B cell (primary cell): ENCODE data around the gene GTPBP6. TPM values are rescaled to one million over a fixed set of nuclear protein-coding genes. Genes with fewer than 3 reads are reported as not detected.

Source experiments
- ATAC-seq: fragments of 200-7000 bp; cut with Tn5 transposase; one replicate; pipeline ENCODE4 v1.10.0; 2021; ENCODE audit warnings: low read depth, mild to moderate bottlenecking, moderate number of reproducible peaks, moderate library complexity
- CTCF ChIA-PET: fragments of 350-600 bp; sonication (Branson Sonifier 250); formaldehyde crosslinking; loops from one replicate; lab custom pipeline; 2021; ENCODE audit warnings: antibody characterized with exemption, inconsistent platforms; lab: Charles Lee
- POLR2A ChIA-PET: fragments of 350-600 bp; sonication (Branson Sonifier 250); formaldehyde crosslinking; loops from one replicate; lab custom pipeline; 2021; ENCODE audit warnings: antibody characterized with exemption; lab: Charles Lee
- DNase-seq: peaks from one replicate; pipeline ENCODE4 v3.0.0; 2013
- H2AFZ ChIP-seq: 2 replicates; pipeline ENCODE4 v1.6.1; 2012; ENCODE audit warnings: mild to moderate bottlenecking, low read depth, low read length; ENCODE audit not compliant: insufficient read depth, poor library complexity, severe bottlenecking
- H3K27ac ChIP-seq, 2 donors: 1 replicate in 1 of 2; 2 replicates in 1 of 2; pipeline ENCODE4 v1.5.1; 2012 to 2013; ENCODE audit warnings: low read length in 2 of 2, mild to moderate bottlenecking in 2 of 2, moderate library complexity in 1 of 2
- H3K27me3 ChIP-seq, 4 experiments: fragments of 200-600 bp in 1 of 4; sonication (generic) in 1 of 4; replicated peaks in 1 of 4; 1 replicate in 2 of 4; 2 replicates in 2 of 4; pipeline versions ENCODE4 v1.6.1 to v1.7.0; 2013 to 2016; ENCODE audit warnings: low read length in 3 of 4, mild to moderate bottlenecking in 2 of 4, mixed read lengths in 1 of 4, moderate library complexity in 1 of 4; ENCODE audit not compliant: insufficient read depth in 4 of 4, control insufficient read depth in 3 of 4; ENCODE audit errors: control extremely low read depth in 1 of 4
- H3K36me3 ChIP-seq, 2 experiments: replicated peaks in 1 of 2; 1 replicate in 1 of 2; 2 replicates in 1 of 2; pipeline versions ENCODE4 v1.6.1 to v1.7.1; 2013; ENCODE audit warnings: low read length in 1 of 2; ENCODE audit not compliant: insufficient read depth in 2 of 2, control insufficient read depth in 1 of 2; ENCODE audit errors: control extremely low read depth in 1 of 2, extremely low read depth in 1 of 2
- H3K4me1 ChIP-seq, 2 donors: fragments of 200-600 bp in 1 of 2; sonication (generic) in 1 of 2; 1 replicate in 1 of 2; 2 replicates in 1 of 2; pipeline versions ENCODE4 v1.5.1 to v1.6.1; 2013 to 2017; ENCODE audit warnings: low read length in 2 of 2; ENCODE audit not compliant: control insufficient read depth in 2 of 2, insufficient read depth in 2 of 2
- H3K4me2 ChIP-seq: replicated peaks from 2 replicates; pipeline ENCODE3; 2012; ENCODE audit warnings: mild to moderate bottlenecking, low read depth, low read length; ENCODE audit not compliant: poor library complexity, severe bottlenecking
- H3K4me3 ChIP-seq, 5 experiments: fragments of 200-600 bp in 1 of 5; sonication (generic) in 1 of 5; 1 replicate in 3 of 5; 2 replicates in 2 of 5; pipeline versions ENCODE4 v1.5.1 to v1.7.0; 2011 to 2016; ENCODE audit warnings: low read length in 4 of 5, mild to moderate bottlenecking in 4 of 5, low read depth in 2 of 5, control low read depth in 1 of 5, moderate library complexity in 1 of 5; ENCODE audit not compliant: insufficient read depth in 1 of 5; ENCODE audit errors: control extremely low read depth in 1 of 5, extremely low read depth in 1 of 5
- H3K79me2 ChIP-seq: fragments of 200-600 bp; sonication (generic); one replicate; pipeline ENCODE4 v1.6.0; 2016; ENCODE audit warnings: low read length; ENCODE audit not compliant: control insufficient read depth, insufficient read depth
- H3K9ac ChIP-seq: fragments of 200-600 bp; sonication (generic); 2 replicates; pipeline ENCODE4 v1.6.1; 2017; ENCODE audit warnings: mild to moderate bottlenecking, low read length, moderate library complexity
- H3K9me3 ChIP-seq, 3 donors: one replicate each; pipeline versions ENCODE4 v1.6.1 to v1.7.1; 2013; ENCODE audit warnings: low read length in 2 of 3; ENCODE audit not compliant: control insufficient read depth in 2 of 3, insufficient read depth in 1 of 3; ENCODE audit errors: control extremely low read depth in 1 of 3
- H4K20me1 ChIP-seq: 2 replicates; pipeline ENCODE4 v1.6.0; 2012; ENCODE audit warnings: mild to moderate bottlenecking, low read length; ENCODE audit not compliant: insufficient read depth, control insufficient read depth, poor library complexity, severe bottlenecking
- H3K27ac Mint-ChIP-seq: one replicate; pipeline ENCODE4 v1.8.0; 2021; ENCODE audit warnings: mixed read lengths
- H3K27me3 Mint-ChIP-seq: one replicate; pipeline ENCODE4 v1.8.0; 2021; ENCODE audit warnings: mixed read lengths
- H3K4me1 Mint-ChIP-seq: one replicate; pipeline ENCODE4 v1.8.0; 2021; ENCODE audit warnings: mixed read lengths
- H3K4me3 Mint-ChIP-seq: one replicate; pipeline ENCODE4 v1.8.0; 2021; ENCODE audit warnings: mixed read lengths
- H3K9me3 Mint-ChIP-seq: one replicate; pipeline ENCODE4 v1.8.0; 2022; ENCODE audit warnings: mixed read lengths; ENCODE audit not compliant: insufficient read depth
- EZH2 ChIP-seq: IDR thresholded peaks from 2 replicates; pipeline ENCODE4 v1.6.1; 2012; ENCODE audit warnings: borderline replicate concordance, low read depth, mild to moderate bottlenecking, moderate library complexity, low read length; ENCODE audit not compliant: insufficient read depth, poor library complexity, severe bottlenecking
- WGBS: methylation state at CpG from one replicate; pipeline ENCODE4 v1.1.5; 2013; ENCODE audit warnings: missing lambda C conversion rate; ENCODE audit not compliant: insufficient coverage; 5-methylcytosine and 5-hydroxymethylcytosine counted together
- intact Hi-C: fragments of 100-400 bp; cut with micrococcal nuclease; formaldehyde crosslinking; loops from one replicate; pipeline ENCODE4 v1.10.0; 2022
- polyA plus RNA-seq: library from polyadenylated mRNA; depleted of rRNA; stranded (reverse); fragments of >200 nt; gene quantifications from 2 replicates; pipeline ENCODE4 v1.2.3, GENCODE V29; 2012
- total RNA-seq, 2 donors: library from RNA; stranded (reverse); fragments of 120-200 nt in 1 of 2; gene quantifications; 1 replicate in 1 of 2; 2 replicates in 1 of 2; pipeline versions ENCODE4 v1.2.3 to v1.2.4, GENCODE V29; 2013 to 2022
- TF ChIP-seq, protein P1 (sequence below): fragments of 200-600 bp; IDR thresholded peaks from one replicate; pipeline ENCODE4 v1.8.0; 2022; ENCODE audit warnings: antibody characterized with exemption, mild to moderate bottlenecking

GTPBP6 gene
- total and polyA plus RNA-seq, 2 donors (not counting 1 experiment from before 2014, with no cell fraction given): 72.9 to 82.9 TPM

DNA sequence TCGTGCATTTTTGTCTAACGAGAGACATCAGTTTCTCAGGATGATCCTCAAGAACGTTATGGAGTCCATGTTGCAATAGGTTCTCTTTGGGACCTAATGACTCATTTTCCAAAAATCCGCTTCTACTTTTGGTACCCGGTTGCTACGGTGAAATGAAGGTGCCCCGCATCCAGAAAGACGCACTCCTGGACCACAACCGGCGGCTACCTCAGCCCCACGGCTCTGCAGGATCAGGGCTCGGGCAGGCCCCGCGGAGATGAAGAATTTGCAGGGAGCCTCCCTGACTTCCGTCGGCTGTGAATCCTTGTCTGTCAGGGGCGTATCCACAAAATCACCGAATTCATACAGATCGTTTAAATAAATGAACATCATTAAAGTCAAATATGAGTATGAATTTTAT, 15.6 kb downstream of the GTPBP6 start:
- DNase-seq (no peak), ATAC-seq (no peak)
- no peaks in the 10 kb centered on the region for H3K4me1 ChIP-seq
- Mint-ChIP-seq H3K4me3 (no peak overlapping the region), H3K27me3 (no peaks in the 10 kb centered on the region), H3K4me1 (no peaks in the 10 kb centered on the region), H3K27ac (no peak overlapping the region), H3K9me3 (no peaks in the 10 kb centered on the region)
- no peak overlapping the region for H3K4me2 ChIP-seq
- H3K79me2 ChIP-seq: no peaks in the 10 kb centered on the region
- no peak for TF ChIP-seq EZH2
- TF ChIP-seq, protein P1, sequence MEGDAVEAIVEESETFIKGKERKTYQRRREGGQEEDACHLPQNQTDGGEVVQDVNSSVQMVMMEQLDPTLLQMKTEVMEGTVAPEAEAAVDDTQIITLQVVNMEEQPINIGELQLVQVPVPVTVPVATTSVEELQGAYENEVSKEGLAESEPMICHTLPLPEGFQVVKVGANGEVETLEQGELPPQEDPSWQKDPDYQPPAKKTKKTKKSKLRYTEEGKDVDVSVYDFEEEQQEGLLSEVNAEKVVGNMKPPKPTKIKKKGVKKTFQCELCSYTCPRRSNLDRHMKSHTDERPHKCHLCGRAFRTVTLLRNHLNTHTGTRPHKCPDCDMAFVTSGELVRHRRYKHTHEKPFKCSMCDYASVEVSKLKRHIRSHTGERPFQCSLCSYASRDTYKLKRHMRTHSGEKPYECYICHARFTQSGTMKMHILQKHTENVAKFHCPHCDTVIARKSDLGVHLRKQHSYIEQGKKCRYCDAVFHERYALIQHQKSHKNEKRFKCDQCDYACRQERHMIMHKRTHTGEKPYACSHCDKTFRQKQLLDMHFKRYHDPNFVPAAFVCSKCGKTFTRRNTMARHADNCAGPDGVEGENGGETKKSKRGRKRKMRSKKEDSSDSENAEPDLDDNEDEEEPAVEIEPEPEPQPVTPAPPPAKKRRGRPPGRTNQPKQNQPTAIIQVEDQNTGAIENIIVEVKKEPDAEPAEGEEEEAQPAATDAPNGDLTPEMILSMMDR: no peak
- H4K20me1 ChIP-seq: no peaks in the 10 kb centered on the region
- peaks cover 2 to 39% of the 10 kb centered on the region in 2 experiments for H3K36me3 ChIP-seq
- POLR2A ChIA-PET: no interaction called here
- 98% methylated on average over 14 of the region's 19 CpGs for WGBS
- H3K27ac ChIP-seq: no peak overlapping the region
- peaks cover 0 to 30% (median 0%) of the 10 kb centered on the region in 3 donors for H3K9me3 ChIP-seq
- intact Hi-C loops: no loop called here
- no peak overlapping the region for H3K4me3 ChIP-seq
- no peak overlapping the region for H3K9ac ChIP-seq
- CTCF ChIA-PET: no interaction called here
- H2AFZ ChIP-seq: no peak overlapping the region
- H3K27me3 ChIP-seq: no peaks in the 10 kb centered on the region

DNA sequence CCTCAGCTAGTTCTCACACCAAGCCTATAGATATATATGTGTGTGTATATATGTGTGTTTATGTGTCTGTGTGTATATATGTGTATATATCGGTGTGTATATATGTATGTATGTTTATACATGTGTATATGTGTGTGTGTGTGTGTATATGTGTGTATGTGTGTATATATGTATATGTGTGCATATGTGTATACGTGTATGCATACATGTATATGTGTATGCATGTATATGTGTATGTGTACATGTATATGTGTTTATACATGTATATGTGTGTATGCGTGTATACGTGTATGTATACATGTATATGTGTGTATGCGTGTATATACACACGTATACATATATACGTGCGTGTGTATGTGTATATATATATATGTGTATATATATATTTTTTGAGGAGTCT, 18.3 kb downstream of the GTPBP6 start:
- Mint-ChIP-seq H3K27me3 (no peaks in the 10 kb centered on the region), H3K4me1 (no peaks in the 10 kb centered on the region), H3K4me3 (no peak overlapping the region), H3K9me3 (no peaks in the 10 kb centered on the region), H3K27ac (no peak overlapping the region)
- no peaks in the 10 kb centered on the region for H4K20me1 ChIP-seq
- no peak overlapping the region for H2AFZ ChIP-seq
- no peak overlapping the region for H3K27ac ChIP-seq
- H3K9me3 ChIP-seq: peaks cover 0 to 21% (median 0%) of the 10 kb centered on the region in 3 donors
- no peak overlapping the region for H3K9ac ChIP-seq
- DNase-seq (no peak), ATAC-seq (no peak)
- H3K36me3 ChIP-seq: peaks cover 0 to 17% of the 10 kb centered on the region in 2 experiments
- no peak overlapping the region for H3K4me2 ChIP-seq
- no peaks in the 10 kb centered on the region for H3K27me3 ChIP-seq
- no peaks in the 10 kb centered on the region for H3K79me2 ChIP-seq
- intact Hi-C loops: no loop called here
- ChIA-PET POLR2A (no interaction called here), CTCF (no interaction called here)
- 100% methylated on average over 1 of the region's 8 CpGs for WGBS
- no peaks in the 10 kb centered on the region for H3K4me1 ChIP-seq
- no peak overlapping the region for H3K4me3 ChIP-seq
- TF ChIP-seq EZH2: no peak
- TF ChIP-seq, protein P1: no peak
